Measurements from ENCODE around the gene GMPR2.
"Not testable (repeated sequence)": the region's sequence is repeated elsewhere in the genome, so short reads cannot be mapped to it uniquely, and the experiment has no call there.

GMPR2 gene

DNA sequence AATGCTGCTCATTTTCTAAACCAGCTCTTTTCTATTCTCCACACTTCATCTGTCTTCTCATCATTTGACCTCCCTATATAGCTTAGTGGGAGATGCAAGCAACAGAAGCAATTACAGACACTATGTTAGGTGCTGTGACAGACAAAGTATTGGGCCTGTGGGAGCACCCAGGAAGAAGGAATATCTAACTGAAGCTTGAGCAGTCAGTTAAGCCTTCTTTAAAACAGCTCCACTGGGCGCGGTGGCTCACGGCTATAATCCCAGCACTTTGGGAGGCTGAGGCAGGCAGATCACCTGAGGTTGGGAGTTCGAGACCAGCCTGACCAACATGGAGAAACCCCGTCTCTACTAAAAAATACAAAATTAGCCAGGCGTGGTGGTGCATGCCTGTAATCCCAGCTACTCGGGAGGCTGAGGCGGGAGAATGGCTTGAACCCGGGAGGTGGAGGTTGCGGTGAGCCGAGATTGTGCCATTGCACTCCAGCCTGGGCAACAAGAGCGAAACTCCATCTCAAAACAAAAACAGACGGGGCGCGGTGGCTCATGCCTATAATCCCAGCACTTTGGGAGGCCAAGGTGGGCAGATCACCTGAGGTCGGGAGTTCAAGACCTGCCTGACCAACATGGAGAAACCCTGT is 29.4 kb upstream of the GMPR2 start:
- not testable (repeated sequence) for DNase-seq

GRCh38 chr14:24204163-24205146 is 28.3 kb upstream of the GMPR2 start:
- DNase-seq, result no peak

DNA sequence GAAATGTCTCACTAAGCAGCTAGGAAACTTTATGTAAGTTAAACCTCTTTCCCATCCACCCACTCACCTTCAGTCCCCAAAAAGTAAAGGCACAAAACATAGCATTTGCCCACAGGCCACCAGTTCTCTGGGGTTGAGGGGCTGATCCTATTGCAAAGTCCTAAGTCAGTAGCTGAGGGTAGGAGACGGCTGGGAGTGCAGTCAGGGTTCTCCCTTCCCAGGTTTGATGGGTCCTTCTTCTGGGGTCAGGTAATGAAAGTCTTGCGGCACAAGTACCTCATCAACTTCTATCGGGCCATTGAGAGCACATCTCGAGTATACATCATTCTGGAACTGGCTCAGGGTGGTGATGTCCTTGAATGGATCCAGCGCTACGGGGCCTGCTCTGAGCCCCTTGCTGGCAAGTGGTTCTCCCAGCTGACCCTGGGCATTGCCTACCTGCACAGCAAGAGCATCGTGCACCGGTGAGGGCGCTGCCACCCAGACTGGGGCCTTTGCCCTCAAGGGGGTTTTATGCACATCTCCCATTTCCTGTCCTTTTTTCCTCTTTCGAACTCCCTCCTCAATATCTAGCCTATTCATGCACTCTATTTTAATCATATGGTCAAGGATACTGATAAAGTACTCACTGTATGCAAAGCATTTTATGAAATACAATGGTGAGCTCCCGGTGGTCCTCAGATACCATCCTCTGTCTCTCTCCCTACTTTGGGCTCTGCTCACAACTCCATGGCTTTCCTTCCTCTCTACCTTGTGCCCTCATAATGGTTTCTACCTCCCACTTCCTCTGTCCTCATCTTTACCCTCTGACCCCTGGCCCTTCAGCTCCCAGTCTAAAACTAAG is 26.2 kb upstream of the GMPR2 start:
- no peak for DNase-seq

- DNase-seq, result no peak
Measured at GRCh38 chr14:24207104-24207551, 25.6 kb upstream of the GMPR2 start.

DNA sequence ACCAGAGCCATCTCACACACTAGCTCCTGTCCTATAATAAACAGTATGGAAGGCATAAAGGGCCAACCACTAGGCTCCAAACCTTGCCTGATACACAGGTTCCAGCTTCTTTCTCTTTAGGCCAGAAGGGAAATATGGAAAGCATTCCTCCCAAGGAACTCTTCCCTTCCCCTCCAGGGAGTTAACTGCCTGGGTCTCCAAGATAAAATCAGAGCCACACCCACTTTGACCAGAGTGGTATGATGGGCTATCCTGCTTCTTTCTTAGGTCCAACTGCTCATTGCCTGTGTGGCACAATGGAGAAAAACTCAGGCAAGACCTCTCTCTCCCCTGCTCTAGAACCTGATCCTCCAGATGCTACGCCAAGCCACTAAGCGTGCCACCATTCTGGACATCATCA is 25.1 kb upstream of the GMPR2 start:
- DNase-seq, result no peak

GRCh38 chr14:24211311-24211710 is 21.4 kb upstream of the GMPR2 start:
- no peak for DNase-seq

GRCh38 chr14:24212924-24213865 is 19.5 kb upstream of the GMPR2 start, which contains the start of gene CHMP4A:
CHMP4A (minus strand) TSS chr14:24213488; CDS start chr14:24213439, 49 bp downstream.
- DNase-seq, result peak; percentile 94 to 95

DNA sequence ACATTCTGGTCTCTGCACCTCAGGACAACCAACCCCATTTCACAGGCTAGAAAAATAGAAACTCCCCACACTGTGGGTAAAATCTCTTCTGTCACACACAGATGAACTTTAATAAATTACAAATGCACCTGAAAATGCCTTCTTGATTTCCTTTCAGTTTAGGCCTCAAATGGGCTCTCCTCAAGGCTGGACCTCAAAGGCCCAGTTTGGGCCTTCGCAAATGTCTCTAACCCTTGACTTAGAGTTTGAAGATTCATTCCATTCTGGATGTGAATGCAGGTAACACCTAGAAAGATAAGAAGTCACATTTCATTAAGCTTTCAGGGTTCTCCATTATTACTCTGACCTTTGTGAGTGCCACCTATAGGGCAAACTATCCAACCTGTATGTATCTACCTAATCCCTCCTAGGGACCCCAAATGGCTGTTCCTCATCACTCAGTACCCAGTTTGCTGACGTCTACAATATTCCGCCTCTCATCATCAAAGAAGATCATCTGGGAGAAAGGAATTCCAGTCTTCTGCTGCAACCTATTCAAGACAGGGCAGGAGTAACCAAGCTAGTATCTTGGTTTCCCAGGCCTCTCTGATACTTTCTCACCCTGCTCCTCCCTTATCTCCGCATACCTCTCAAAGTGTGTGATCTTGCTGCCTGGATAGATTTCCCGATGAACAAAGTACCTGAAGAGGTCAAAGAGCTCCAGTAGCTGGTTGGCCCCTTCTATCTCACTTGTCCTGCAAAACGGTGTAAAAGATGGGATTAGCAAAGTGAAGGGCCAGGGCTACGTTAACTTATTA is 18.7 kb upstream of the GMPR2 start:
- DNase-seq, result no peak

DNA sequence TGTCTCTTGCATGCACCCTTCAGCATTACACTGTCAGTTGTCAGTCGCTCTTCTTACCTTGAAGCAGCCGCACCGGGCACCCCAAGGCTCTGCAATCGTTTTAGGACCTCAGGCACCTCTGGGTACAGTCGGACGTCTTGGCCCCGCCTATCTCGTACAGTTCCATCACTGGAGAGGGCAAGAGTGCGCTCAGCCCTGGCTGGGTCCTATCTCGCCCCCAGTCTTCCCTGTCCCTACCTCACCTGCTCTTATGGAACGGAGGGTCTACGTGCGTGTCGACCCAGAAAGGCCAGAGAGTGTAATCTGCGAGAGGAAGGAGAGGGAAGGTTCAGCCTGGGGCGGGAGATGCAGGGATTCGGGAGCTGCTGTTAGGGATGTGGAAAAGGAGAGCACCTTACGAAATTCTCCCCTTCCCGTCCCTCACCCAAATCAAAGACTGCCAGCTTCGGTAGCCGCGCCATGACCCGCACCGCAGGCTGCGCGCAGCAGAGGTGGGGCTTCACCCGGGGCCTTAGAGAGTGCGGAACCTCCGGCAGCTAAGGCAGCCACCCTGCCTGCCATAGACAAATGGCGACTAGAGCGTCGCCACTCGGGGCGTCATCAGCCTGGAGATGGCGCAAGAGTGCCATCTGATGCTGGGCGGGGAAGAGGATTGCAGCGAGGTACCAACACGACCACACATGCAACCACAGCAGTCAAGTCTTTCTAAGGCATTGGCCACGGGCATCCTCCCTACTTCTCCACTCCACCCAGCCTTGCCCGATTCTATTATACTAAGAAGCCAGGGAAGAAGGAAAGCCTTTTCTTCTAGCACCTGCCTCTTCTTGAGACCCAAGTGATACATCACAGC is 17.0 kb upstream of the GMPR2 start, which contains the start of gene MDP1:
TSS of gene MDP1 (minus strand) at position 572 of the 850 bp plus-strand sequence. CDS start at position 461, 111 bp downstream.
- peak; percentile 81 for DNase-seq

- DNase-seq, result no peak
Measured at GRCh38 chr14:24216345-24216699, 16.4 kb upstream of the GMPR2 start.

- not testable (repeated sequence) for DNase-seq
Measured at GRCh38 chr14:24216876-24217275, 15.9 kb upstream of the GMPR2 start.

GRCh38 chr14:24219080-24219479 is 13.6 kb upstream of the GMPR2 start:
- DNase-seq, result no peak

DNA sequence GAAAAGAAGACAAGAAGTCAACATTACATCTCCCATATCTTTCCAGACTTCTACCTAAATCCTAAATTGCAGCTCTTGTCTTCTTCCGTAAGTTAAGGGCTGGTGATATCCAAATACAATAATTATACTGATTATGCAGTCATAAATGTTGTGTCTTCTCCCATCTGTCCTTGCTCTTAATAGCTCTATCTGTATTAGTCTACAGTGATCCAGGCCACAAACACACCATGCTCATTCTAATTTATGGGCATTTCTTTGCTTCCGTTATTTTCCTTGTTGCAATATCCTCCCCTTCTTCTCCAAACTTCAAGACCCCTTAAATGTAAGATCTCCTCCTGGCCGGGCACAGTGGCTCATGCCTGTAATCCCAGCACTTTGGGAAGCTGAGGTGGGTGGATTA is 13.2 kb upstream of the GMPR2 start:
- no peak for DNase-seq

DNA sequence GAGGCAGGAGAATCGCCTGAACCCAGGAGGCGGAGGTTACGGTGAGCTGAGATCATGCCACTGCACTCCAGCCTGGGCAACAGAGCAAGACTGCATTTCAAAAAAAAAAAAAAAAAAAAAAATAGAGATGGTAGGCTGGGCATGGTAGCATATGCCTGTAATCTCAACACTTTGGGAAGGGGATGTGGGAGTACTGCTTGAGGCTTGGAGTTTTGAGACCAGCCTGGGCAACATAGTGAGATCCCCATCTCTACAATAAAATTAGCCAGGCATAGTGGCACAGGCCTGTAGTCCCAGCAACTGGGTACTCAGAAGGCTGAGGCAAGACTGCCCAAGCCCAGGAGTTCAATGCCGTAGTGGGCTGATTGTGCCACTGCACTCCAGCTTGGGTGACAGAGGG is 9.7 kb upstream of the GMPR2 start:
- not testable (repeated sequence) for DNase-seq

GRCh38 chr14:24224618-24225071 is 8.1 kb upstream of the GMPR2 start:
- DNase-seq, result no peak

DNA sequence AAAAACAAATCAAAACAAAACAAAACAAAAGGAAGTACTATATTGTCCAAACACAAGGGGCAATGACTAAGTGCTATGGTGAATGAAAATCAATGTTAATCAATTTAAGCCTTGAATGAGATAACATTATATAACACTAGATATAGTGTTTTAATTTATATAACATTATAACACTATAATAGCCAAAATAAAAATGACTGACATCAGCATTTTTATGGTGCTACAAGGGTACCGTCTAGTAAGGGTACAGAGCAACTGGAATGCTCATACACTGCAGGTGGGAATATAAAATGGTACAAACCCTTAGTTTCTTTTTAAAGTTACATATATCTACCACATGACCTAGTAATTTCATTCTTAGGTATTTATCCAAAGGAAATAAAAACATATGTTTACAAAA is 6.3 kb upstream of the GMPR2 start:
- no peak for DNase-seq

DNA sequence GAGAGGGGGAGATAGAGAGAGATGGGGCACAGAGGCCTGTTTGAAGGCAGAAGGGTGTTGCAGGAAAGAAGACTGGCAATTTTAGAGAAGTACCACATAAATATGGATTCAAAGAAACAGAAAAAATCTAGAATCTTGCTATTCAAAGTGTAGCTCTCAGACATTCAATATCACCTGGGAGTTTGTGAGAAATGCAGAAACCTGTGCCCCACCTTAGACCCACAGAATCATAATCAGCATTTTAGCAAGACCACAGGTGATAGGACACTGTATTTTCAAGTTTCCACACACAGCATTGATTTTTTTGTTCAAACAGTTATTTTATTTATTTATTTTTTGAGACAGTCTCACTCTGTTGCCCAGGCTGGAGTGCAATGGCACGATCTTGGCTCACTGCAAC is 3.8 kb upstream of the GMPR2 start:
- no peak for DNase-seq

DNA sequence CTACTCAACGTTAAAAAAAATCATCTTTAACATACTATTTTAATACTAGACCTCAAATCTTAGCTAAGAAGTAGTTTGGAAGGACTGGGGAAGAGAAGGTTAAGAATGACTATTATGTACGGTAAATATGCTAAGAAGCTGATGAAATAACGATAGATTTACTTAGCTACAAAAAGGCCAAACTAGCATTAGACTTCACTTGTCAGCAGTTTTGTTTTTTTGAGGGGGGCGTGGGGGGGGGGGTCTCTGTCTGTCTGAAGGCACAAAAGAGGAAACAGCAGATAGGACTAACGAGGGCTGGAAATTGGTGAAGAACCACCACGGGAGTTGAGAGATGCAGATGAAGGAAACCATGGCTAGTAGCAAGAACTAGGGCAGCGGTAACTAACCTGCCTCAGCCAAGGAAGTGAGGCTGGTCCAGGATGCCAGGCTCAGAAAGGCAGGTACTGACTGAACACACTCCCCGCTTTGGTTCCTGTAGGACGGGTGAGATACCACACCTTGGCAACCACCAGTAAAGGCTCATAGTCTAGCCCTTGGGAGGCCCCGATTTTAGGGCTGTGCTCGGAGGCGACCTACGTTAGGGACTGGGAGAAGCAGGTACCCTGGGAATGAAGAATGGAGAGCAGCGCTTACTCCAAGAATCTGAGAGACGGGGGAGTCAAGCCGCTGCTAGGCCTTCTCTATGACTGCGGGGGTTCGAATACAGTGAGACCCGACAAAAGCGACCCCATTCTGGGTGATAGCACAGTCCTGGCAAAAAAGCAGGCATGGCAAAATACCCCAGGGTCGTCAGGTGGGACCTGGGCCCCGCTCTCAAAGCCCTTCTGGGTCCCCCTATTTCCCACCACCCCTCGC is 1.2 kb upstream of the GMPR2 start:
- no peak for DNase-seq
